Mesenchymal stem cell (in vitro differentiated cells and primary cell): ENCODE results near the gene EGLN2.
"Not testable (repeated sequence)": the region's sequence is repeated elsewhere in the genome, so short reads cannot be mapped to it uniquely, and the experiment has no call there.

Experiments
- DNase-seq: peaks from one replicate; pipeline ENCODE4 v3.0.0-alpha.2; 2013
- H2AFZ ChIP-seq: one replicate; pipeline ENCODE4 v1.6.1; 2013; ENCODE audit warnings: low read depth, mild to moderate bottlenecking, control low read depth, inconsistent platforms, low read length, moderate library complexity
- H2AK5ac ChIP-seq: 2 replicates; pipeline ENCODE4 v1.6.1; 2013; ENCODE audit warnings: low read length, moderate library complexity, mild to moderate bottlenecking, inconsistent platforms; ENCODE audit not compliant: severe bottlenecking
- H2BK120ac ChIP-seq: one replicate; pipeline ENCODE4 v1.6.1; 2013; ENCODE audit warnings: low read depth, mild to moderate bottlenecking, inconsistent platforms, low read length, moderate library complexity
- H2BK12ac ChIP-seq, 2 experiments: one replicate each; pipeline ENCODE4 v1.6.1; 2013; ENCODE audit warnings: inconsistent platforms in 2 of 2, low read length in 2 of 2, mild to moderate bottlenecking in 2 of 2, moderate library complexity in 2 of 2, control low read depth in 1 of 2
- H2BK15ac ChIP-seq: one replicate; pipeline ENCODE4 v1.6.1; 2013; ENCODE audit warnings: mild to moderate bottlenecking, low read depth, inconsistent platforms; ENCODE audit not compliant: poor library complexity, severe bottlenecking
- H2BK5ac ChIP-seq: 2 replicates; pipeline ENCODE4 v1.6.1; 2013; ENCODE audit warnings: low read depth, mild to moderate bottlenecking, low read length, control low read depth, inconsistent platforms; ENCODE audit not compliant: poor library complexity, severe bottlenecking
- H3K14ac ChIP-seq, 2 experiments: one replicate each; pipeline ENCODE4 v1.6.1; 2013; ENCODE audit warnings: inconsistent platforms in 2 of 2, low read length in 2 of 2, control low read depth in 1 of 2, mild to moderate bottlenecking in 1 of 2, moderate library complexity in 1 of 2
- H3K18ac ChIP-seq, 2 experiments: one replicate each; pipeline ENCODE4 v1.6.1; 2013; ENCODE audit warnings: inconsistent platforms in 2 of 2, low read length in 2 of 2, control low read depth in 1 of 2, low read depth in 1 of 2, mild to moderate bottlenecking in 1 of 2
- H3K23ac ChIP-seq, 2 experiments: one replicate each; pipeline ENCODE4 v1.6.1; 2013; ENCODE audit warnings: inconsistent platforms in 2 of 2, low read length in 2 of 2, mild to moderate bottlenecking in 2 of 2, moderate library complexity in 2 of 2, control low read depth in 1 of 2
- H3K27ac ChIP-seq: 2 replicates; pipeline ENCODE4 v1.5.1; 2013; ENCODE audit warnings: mild to moderate bottlenecking, moderate library complexity, low read length, control low read depth, inconsistent platforms; ENCODE audit not compliant: poor library complexity, severe bottlenecking
- H3K27me3 ChIP-seq, 2 experiments: 2 replicates each; pipeline versions ENCODE4 v1.6.1 to v1.7.0; 2013; ENCODE audit warnings: low read length in 2 of 2, mild to moderate bottlenecking in 2 of 2, moderate library complexity in 2 of 2, control low read depth in 1 of 2, inconsistent platforms in 1 of 2; ENCODE audit not compliant: control insufficient read depth in 1 of 2, insufficient read depth in 1 of 2
- H3K36me3 ChIP-seq, 2 experiments: 2 replicates each; pipeline versions ENCODE4 v1.6.1 to v1.7.0; 2013; ENCODE audit warnings: low read length in 2 of 2, control low read depth in 1 of 2, inconsistent platforms in 1 of 2, low read depth in 1 of 2, mild to moderate bottlenecking in 1 of 2; ENCODE audit not compliant: insufficient read depth in 2 of 2, control insufficient read depth in 1 of 2
- H3K4ac ChIP-seq, 2 experiments: one replicate each; pipeline ENCODE4 v1.6.1; 2013; ENCODE audit warnings: inconsistent platforms in 2 of 2, low read length in 2 of 2, mild to moderate bottlenecking in 2 of 2, moderate library complexity in 2 of 2, control low read depth in 1 of 2, low read depth in 1 of 2
- H3K4me1 ChIP-seq: 2 replicates; pipeline ENCODE4 v1.6.1; 2013; ENCODE audit warnings: low read depth, low read length, control low read depth; ENCODE audit not compliant: control insufficient read depth, insufficient read depth
- H3K4me2 ChIP-seq: 2 replicates; pipeline ENCODE4 v1.6.1; 2013; ENCODE audit warnings: low read length, mild to moderate bottlenecking, inconsistent platforms; ENCODE audit not compliant: poor library complexity, severe bottlenecking
- H3K4me3 ChIP-seq, 2 experiments: 2 replicates each; pipeline versions ENCODE4 v1.5.1 to v1.7.0; 2013; ENCODE audit warnings: low read length in 2 of 2, mild to moderate bottlenecking in 2 of 2, control low read depth in 1 of 2, low read depth in 1 of 2; ENCODE audit not compliant: insufficient read depth in 1 of 2
- H3K79me1 ChIP-seq: replicated peaks from 2 replicates; pipeline ENCODE4 v1.6.1; 2013; ENCODE audit warnings: mild to moderate bottlenecking, control low read depth, low read length, inconsistent platforms; ENCODE audit not compliant: poor library complexity, severe bottlenecking
- H3K9ac ChIP-seq: 2 replicates; pipeline ENCODE4 v1.7.0; 2013; ENCODE audit warnings: mild to moderate bottlenecking, low read length, moderate library complexity
- H3K9me3 ChIP-seq: 2 replicates; pipeline ENCODE4 v1.7.0; 2013; ENCODE audit warnings: mild to moderate bottlenecking, low read length; ENCODE audit not compliant: control insufficient read depth
- H4K8ac ChIP-seq: one replicate; pipeline ENCODE4 v1.6.1; 2013; ENCODE audit warnings: inconsistent platforms, mild to moderate bottlenecking, low read length, moderate library complexity
- H4K91ac ChIP-seq: one replicate; pipeline ENCODE4 v1.6.1; 2013; ENCODE audit warnings: mild to moderate bottlenecking, low read length, inconsistent platforms
- WGBS: methylation state at CpG from one replicate; pipeline ENCODE4 v1.1.7; 2013; ENCODE audit warnings: mixed read lengths; 5-methylcytosine and 5-hydroxymethylcytosine counted together

Gene EGLN2

DNA sequence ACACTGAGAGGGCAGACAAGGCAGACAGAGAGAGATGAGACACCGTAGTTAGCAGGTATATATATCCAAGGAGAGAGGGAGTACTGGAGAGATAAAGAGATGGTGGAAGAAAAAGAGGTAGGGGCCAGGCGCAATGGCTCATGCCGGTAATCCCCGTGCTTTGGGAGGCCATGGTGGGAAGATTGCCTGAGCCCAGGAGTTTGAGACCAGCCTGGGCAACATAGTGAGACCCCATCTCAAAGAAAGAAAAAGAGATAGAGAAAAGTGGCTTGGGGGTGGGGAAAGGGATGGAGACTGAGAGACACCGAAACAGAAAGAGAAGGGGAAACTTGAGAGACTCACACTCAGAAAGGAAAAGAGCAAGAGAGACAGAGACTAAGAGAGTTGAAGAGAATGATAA, 18.4 kb upstream of the EGLN2 start:
- Histone ChIP-seq H2BK12ac (no peak overlapping the region), H3K36me3 (peaks cover 9 to 13% of the 10 kb centered on the region in 2 experiments), H3K27me3 (no peaks in the 10 kb centered on the region), H3K14ac (no peak overlapping the region), H3K4me1 (peaks cover 6% of the 10 kb centered on the region), H2AK5ac (no peak overlapping the region), H3K4me3 (no peak overlapping the region), H3K79me1 (peaks cover 15% of the 10 kb centered on the region), H4K8ac (no peak overlapping the region), H3K4me2 (no peak overlapping the region), H3K18ac (no peak overlapping the region), H3K23ac (no peak overlapping the region), H3K9ac (no peak overlapping the region), H2BK5ac (no peak overlapping the region), H4K91ac (no peak overlapping the region), H2BK120ac (no peak overlapping the region), H3K9me3 (no peaks in the 10 kb centered on the region), H2AFZ (no peak overlapping the region), H2BK15ac (no peak overlapping the region), H3K27ac (no peak overlapping the region), H3K4ac (no peak overlapping the region)
- no peak for DNase-seq
- WGBS = 92% methylated on average over 5 of the region's 5 CpGs

DNA sequence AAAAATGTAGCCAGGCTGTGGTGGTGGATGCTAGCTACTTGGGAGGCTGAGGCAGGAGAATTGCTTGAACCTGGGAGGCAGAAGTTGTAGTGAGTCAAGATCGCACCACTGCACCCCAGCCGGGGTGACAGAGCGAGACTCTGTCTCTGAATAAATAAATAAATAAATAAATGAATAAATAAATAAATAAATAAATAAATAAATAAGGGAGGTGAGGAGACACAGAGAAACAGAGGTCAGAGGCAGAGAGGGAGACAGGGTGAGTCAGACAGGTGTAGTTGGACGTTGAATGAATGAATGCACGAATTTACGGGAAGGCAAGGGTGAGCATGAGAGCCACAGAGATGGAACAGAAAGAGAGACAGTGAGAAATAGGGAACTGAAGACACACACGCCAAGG, 17.9 kb upstream of the EGLN2 start:
- H3K27me3 ChIP-seq = no peaks in the 10 kb centered on the region
- H3K23ac ChIP-seq = no peak overlapping the region
- no peak overlapping the region for H3K27ac ChIP-seq
- no peak overlapping the region for H3K4ac ChIP-seq
- no peak overlapping the region for H3K18ac ChIP-seq
- H2AFZ ChIP-seq = no peak overlapping the region
- peaks cover 15% of the 10 kb centered on the region for H3K79me1 ChIP-seq
- no peak overlapping the region for H2BK5ac ChIP-seq
- no peak overlapping the region for H3K4me2 ChIP-seq
- 99% methylated on average over 5 of the region's 7 CpGs for WGBS
- H2AK5ac ChIP-seq = no peak overlapping the region
- H2BK15ac ChIP-seq = no peak overlapping the region
- H3K9ac ChIP-seq = no peak overlapping the region
- H2BK120ac ChIP-seq = no peak overlapping the region
- no peak for DNase-seq
- no peaks in the 10 kb centered on the region for H3K9me3 ChIP-seq
- no peak overlapping the region for H3K14ac ChIP-seq
- peaks cover 12 to 15% of the 10 kb centered on the region in 2 experiments for H3K36me3 ChIP-seq
- no peak overlapping the region for H3K4me3 ChIP-seq
- peaks cover 5% of the 10 kb centered on the region for H3K4me1 ChIP-seq
- no peak overlapping the region for H4K91ac ChIP-seq
- no peak overlapping the region for H4K8ac ChIP-seq
- H2BK12ac ChIP-seq = no peak overlapping the region

DNA sequence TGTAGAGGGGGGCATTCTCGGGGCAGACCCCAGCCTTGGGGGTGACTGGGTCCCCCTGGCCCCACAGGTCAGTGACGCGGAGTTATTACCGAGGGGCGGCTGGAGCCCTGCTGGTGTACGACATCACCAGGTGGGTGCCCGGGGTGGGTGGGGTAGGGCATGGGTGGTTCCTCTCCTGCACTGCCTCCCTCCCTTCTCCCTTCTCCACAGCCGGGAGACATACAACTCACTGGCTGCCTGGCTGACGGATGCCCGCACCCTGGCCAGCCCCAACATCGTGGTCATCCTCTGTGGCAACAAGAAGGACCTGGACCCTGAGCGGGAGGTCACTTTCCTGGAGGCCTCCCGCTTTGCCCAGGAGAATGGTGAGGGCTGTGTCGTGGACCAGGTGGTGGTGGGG, 15.3 kb upstream of the EGLN2 start:
- no peaks in the 10 kb centered on the region for H3K27me3 ChIP-seq
- peaks cover 15% of the 10 kb centered on the region for H3K79me1 ChIP-seq
- H3K4me2 ChIP-seq = no peak overlapping the region
- no peak overlapping the region for H3K23ac ChIP-seq
- no peak overlapping the region for H4K91ac ChIP-seq
- H3K4me1 ChIP-seq = peaks cover 1% of the 10 kb centered on the region
- no peak for DNase-seq
- H3K18ac ChIP-seq = no peak overlapping the region
- no peak overlapping the region for H2AFZ ChIP-seq
- H2BK120ac ChIP-seq = no peak overlapping the region
- no peak overlapping the region for H3K9ac ChIP-seq
- H3K4ac ChIP-seq = no peak overlapping the region
- no peak overlapping the region for H3K14ac ChIP-seq
- H4K8ac ChIP-seq = no peak overlapping the region
- H2AK5ac ChIP-seq = no peak overlapping the region
- H2BK5ac ChIP-seq = no peak overlapping the region
- WGBS = 95% methylated on average over 7 of the region's 14 CpGs
- H3K9me3 ChIP-seq = no peaks in the 10 kb centered on the region
- no peak overlapping the region for H3K27ac ChIP-seq
- H2BK15ac ChIP-seq = no peak overlapping the region
- no peak overlapping the region for H2BK12ac ChIP-seq
- H3K36me3 ChIP-seq = peaks cover 15 to 27% of the 10 kb centered on the region in 2 experiments
- H3K4me3 ChIP-seq = no peak overlapping the region

DNA sequence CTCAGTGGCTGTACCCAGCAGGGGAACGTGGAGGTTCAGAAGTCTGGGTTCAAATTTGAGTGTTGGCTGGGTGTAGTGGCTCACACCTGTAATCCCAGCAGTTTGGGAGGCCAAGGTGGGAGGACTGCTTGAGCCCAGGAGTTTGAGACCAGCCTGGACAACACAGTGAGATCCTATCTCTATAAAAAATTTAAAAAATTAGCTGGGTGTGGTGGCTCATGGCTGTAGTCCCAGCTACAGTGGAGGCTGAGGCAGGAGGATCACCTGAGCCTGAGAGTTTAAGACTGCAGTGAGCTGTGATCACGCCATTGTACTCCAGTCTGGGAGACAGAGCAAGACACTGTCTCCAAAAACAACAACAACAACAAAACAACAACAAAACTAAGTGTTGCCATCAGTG, 14.8 kb upstream of the EGLN2 start:
- H3K27me3 ChIP-seq, H2BK120ac ChIP-seq: not testable (repeated sequence)
- 92% methylated on average over 2 of the region's 2 CpGs for whole genome bisulfite sequencing

More for the DNA sequence above, 14.8 kb upstream of the EGLN2 start:
- H3K27ac ChIP-seq, H2BK5ac ChIP-seq, H3K14ac ChIP-seq, H2AK5ac ChIP-seq, H3K4me3 ChIP-seq, H4K91ac ChIP-seq, H4K8ac ChIP-seq, H2AFZ ChIP-seq, H3K18ac ChIP-seq, H3K4me2 ChIP-seq, H3K23ac ChIP-seq, H3K4ac ChIP-seq, H3K9me3 ChIP-seq, H3K4me1 ChIP-seq, H2BK12ac ChIP-seq, H3K9ac ChIP-seq, H2BK15ac ChIP-seq, DNase-seq: not testable (repeated sequence)
- peaks cover 15 to 27% of the 10 kb centered on the region in 2 experiments for H3K36me3 ChIP-seq
- H3K79me1 ChIP-seq = peaks cover 15% of the 10 kb centered on the region
